SU-DHL-6 (cell line): Measurements from ENCODE around the gene RARG.

Experiments
- EZH2phosphoT487 ChIP-seq: fragments of 200-600 bp; sonication (generic), shearing (Covaris generic); conservative IDR thresholded peaks from 2 replicates; pipeline ENCODE4 v1.6.1; 2018; ENCODE audit warnings: mild to moderate bottlenecking, antibody characterized with exemption, low read length, moderate library complexity, mixed read lengths
- TF ChIP-seq, protein P1 (sequence below): fragments of 200-600 bp; sonication (generic); IDR thresholded peaks from one replicate; pipeline ENCODE4 v1.5.1; 2017; ENCODE audit warnings: antibody characterized with exemption, mild to moderate bottlenecking, low read length, moderate library complexity; ENCODE audit not compliant: insufficient read depth, poor library complexity, severe bottlenecking

DNA sequence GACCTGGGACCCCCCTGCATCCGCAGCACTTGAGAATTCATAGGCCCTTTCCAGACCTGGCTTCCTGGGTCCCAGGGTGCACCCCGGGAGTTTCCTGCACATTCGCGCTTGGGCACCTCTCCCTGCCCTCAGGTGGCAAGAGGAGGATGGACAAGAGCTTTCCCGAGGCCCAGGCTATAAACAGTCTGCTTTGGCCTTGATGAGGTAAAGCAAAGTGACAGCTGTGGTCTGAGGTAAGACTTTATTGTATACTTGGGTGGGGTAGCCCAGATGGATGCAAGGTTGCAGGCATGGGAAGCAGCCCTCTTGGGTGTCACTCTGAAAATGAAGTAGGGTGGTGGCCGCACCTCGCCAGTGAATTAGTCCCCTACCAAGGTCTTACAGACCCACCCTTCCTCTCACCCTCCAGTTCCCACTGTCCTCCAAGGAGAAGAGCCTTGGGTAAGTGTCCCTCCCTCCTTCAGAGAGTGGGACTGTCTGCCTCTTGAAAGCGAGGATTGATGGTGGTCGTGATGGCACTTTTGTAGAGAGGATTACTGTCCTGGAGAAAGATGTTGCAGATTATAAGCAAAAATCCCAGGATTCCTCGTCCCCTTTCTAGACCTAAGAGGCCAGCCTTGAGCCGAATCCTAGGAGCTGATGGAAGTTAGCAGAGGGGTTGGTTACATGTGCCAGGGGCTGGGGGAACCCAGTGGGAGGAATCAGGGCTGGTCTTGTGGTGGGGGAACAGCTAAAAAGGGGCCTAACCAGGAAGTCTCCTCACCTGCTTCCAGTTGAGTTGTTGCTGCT is 40.7 kb downstream of the RARG start:
- TF ChIP-seq, protein P1, sequence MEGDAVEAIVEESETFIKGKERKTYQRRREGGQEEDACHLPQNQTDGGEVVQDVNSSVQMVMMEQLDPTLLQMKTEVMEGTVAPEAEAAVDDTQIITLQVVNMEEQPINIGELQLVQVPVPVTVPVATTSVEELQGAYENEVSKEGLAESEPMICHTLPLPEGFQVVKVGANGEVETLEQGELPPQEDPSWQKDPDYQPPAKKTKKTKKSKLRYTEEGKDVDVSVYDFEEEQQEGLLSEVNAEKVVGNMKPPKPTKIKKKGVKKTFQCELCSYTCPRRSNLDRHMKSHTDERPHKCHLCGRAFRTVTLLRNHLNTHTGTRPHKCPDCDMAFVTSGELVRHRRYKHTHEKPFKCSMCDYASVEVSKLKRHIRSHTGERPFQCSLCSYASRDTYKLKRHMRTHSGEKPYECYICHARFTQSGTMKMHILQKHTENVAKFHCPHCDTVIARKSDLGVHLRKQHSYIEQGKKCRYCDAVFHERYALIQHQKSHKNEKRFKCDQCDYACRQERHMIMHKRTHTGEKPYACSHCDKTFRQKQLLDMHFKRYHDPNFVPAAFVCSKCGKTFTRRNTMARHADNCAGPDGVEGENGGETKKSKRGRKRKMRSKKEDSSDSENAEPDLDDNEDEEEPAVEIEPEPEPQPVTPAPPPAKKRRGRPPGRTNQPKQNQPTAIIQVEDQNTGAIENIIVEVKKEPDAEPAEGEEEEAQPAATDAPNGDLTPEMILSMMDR = no peak
- no peak for TF ChIP-seq EZH2phosphoT487
